ENCODE results near the gene ZBTB17. TPM values are rescaled to one million over a fixed set of nuclear protein-coding genes. Genes with fewer than 3 reads are reported as not detected.

Gene ZBTB17
- total and polyA plus RNA-seq, 10 of the 15 experiments (the other 5 are each of a cell fraction or from before 2014, with no cell fraction given): 0.87 to 59.4 (median 38.7) TPM

DNA sequence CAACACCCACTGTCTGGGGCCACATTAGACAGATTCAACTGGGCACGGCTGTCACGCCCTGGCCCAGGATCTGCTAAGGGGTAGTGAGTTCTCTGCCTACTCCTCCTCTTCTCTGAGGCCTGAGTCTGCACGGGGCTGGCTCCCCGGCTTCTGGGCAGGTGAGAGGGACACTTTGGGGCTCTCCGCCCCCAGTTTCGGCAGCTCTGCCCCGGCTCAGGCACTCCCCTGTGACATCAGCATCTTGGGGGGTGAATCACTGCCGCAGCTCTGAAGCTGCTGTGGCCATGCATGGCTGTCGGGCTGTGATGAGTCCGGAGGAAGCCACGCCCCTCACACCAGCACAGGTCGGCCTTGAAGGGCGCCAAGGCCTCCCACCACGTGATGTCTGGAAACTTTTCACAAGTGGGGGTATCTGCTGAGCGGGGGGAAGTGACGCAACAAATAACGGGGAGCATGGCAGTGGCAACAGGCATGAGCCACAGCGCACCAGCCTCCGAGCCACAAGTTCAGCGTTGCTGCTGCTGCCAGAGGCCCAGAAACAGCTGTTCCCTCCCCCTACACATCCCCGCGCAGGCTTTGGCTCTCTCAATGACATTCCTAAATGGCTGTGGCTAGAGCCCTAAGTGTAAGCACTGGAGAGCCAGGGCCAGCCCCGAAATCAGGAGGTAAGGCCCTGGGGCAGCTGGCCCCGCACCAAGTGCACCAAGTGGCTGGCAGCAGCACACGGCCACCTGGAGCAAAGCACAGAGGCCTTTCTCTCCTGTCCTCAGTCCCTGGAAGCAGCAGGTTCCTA lies 26.3 kb downstream of the ZBTB17 start (continued):
- TF ChIP-seq STAT3 (IDR thresholded peaks at IDR 0.05; ENCODE audit: low read depth, low read length) (no peak), CHD2 (IDR thresholded peaks at IDR 0.05; ENCODE audit: borderline replicate concordance, low read depth, low read length) (no peak), SUZ12 (IDR thresholded peaks at IDR 0.05; ENCODE audit: unreplicated experiment) (no peak), EED (IDR thresholded peaks at IDR 0.05; ENCODE audit: low read depth) (no peak), HDAC6 (IDR thresholded peaks at IDR 0.05; ENCODE audit: unreplicated experiment) (no peak), HDGF (IDR thresholded peaks at IDR 0.05) (peak; percentile 39; the same call in 1 of the 2 replicates), YBX1 (IDR thresholded peaks at IDR 0.05) (no peak), TARDBP (IDR thresholded peaks at IDR 0.05; ENCODE audit: borderline replicate concordance) (no peak), YY1 (IDR thresholded peaks at IDR 0.05; ENCODE audit: low read depth, low read length) (peak; percentile 79), NFYB (IDR thresholded peaks at IDR 0.05; ENCODE audit: insufficient read depth, low read depth, low read length) (no peak), SIX5 (IDR thresholded peaks at IDR 0.05; ENCODE audit: low read depth, low read length, severe bottlenecking) (no peak), ZBED1 (IDR thresholded peaks at IDR 0.05; ENCODE audit: borderline replicate concordance) (no peak), PAX8 (IDR thresholded peaks at IDR 0.05) (no peak), TCF12 (IDR thresholded peaks at IDR 0.05; ENCODE audit: low read depth, low read length) (no peak), CHD4 (IDR thresholded peaks at IDR 0.05) (no peak), SMARCA5 (IDR thresholded peaks at IDR 0.05) (no peak), NR2C1 (IDR thresholded peaks at IDR 0.05) (no peak), IKZF1 (conservative IDR thresholded peaks at IDR 0.05) (peak; percentile 51; the same call in 1 of the 2 replicates)
- TF ChIP-seq, protein P1, sequence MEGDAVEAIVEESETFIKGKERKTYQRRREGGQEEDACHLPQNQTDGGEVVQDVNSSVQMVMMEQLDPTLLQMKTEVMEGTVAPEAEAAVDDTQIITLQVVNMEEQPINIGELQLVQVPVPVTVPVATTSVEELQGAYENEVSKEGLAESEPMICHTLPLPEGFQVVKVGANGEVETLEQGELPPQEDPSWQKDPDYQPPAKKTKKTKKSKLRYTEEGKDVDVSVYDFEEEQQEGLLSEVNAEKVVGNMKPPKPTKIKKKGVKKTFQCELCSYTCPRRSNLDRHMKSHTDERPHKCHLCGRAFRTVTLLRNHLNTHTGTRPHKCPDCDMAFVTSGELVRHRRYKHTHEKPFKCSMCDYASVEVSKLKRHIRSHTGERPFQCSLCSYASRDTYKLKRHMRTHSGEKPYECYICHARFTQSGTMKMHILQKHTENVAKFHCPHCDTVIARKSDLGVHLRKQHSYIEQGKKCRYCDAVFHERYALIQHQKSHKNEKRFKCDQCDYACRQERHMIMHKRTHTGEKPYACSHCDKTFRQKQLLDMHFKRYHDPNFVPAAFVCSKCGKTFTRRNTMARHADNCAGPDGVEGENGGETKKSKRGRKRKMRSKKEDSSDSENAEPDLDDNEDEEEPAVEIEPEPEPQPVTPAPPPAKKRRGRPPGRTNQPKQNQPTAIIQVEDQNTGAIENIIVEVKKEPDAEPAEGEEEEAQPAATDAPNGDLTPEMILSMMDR (IDR thresholded peaks at IDR 0.05 in 2 of 3, conservative IDR thresholded peaks at IDR 0.05 in 1 of 3; ENCODE audit: control insufficient read depth in 2 of 3, extremely low read depth in 1 of 3, insufficient read depth in 1 of 3, low read depth in 3 of 3, low read length in 3 of 3): no peak
- TF ChIP-seq, protein P2, sequence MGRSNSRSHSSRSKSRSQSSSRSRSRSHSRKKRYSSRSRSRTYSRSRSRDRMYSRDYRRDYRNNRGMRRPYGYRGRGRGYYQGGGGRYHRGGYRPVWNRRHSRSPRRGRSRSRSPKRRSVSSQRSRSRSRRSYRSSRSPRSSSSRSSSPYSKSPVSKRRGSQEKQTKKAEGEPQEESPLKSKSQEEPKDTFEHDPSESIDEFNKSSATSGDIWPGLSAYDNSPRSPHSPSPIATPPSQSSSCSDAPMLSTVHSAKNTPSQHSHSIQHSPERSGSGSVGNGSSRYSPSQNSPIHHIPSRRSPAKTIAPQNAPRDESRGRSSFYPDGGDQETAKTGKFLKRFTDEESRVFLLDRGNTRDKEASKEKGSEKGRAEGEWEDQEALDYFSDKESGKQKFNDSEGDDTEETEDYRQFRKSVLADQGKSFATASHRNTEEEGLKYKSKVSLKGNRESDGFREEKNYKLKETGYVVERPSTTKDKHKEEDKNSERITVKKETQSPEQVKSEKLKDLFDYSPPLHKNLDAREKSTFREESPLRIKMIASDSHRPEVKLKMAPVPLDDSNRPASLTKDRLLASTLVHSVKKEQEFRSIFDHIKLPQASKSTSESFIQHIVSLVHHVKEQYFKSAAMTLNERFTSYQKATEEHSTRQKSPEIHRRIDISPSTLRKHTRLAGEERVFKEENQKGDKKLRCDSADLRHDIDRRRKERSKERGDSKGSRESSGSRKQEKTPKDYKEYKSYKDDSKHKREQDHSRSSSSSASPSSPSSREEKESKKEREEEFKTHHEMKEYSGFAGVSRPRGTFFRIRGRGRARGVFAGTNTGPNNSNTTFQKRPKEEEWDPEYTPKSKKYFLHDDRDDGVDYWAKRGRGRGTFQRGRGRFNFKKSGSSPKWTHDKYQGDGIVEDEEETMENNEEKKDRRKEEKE (IDR thresholded peaks at IDR 0.05): no peak
- TF ChIP-seq, protein P3, sequence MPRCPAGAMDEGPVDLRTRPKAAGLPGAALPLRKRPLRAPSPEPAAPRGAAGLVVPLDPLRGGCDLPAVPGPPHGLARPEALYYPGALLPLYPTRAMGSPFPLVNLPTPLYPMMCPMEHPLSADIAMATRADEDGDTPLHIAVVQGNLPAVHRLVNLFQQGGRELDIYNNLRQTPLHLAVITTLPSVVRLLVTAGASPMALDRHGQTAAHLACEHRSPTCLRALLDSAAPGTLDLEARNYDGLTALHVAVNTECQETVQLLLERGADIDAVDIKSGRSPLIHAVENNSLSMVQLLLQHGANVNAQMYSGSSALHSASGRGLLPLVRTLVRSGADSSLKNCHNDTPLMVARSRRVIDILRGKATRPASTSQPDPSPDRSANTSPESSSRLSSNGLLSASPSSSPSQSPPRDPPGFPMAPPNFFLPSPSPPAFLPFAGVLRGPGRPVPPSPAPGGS (IDR thresholded peaks at IDR 0.05; ENCODE audit: borderline replicate concordance, insufficient read depth, low read depth, low read length, poor library complexity, severe bottlenecking): peak; percentile 55
- TF ChIP-seq, protein P4, sequence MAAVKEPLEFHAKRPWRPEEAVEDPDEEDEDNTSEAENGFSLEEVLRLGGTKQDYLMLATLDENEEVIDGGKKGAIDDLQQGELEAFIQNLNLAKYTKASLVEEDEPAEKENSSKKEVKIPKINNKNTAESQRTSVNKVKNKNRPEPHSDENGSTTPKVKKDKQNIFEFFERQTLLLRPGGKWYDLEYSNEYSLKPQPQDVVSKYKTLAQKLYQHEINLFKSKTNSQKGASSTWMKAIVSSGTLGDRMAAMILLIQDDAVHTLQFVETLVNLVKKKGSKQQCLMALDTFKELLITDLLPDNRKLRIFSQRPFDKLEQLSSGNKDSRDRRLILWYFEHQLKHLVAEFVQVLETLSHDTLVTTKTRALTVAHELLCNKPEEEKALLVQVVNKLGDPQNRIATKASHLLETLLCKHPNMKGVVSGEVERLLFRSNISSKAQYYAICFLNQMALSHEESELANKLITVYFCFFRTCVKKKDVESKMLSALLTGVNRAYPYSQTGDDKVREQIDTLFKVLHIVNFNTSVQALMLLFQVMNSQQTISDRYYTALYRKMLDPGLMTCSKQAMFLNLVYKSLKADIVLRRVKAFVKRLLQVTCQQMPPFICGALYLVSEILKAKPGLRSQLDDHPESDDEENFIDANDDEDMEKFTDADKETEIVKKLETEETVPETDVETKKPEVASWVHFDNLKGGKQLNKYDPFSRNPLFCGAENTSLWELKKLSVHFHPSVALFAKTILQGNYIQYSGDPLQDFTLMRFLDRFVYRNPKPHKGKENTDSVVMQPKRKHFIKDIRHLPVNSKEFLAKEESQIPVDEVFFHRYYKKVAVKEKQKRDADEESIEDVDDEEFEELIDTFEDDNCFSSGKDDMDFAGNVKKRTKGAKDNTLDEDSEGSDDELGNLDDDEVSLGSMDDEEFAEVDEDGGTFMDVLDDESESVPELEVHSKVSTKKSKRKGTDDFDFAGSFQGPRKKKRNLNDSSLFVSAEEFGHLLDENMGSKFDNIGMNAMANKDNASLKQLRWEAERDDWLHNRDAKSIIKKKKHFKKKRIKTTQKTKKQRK (IDR thresholded peaks at IDR 0.05; ENCODE audit: low read depth, low read length): no peak
